Sigmoid colon (tissue), 4 donors: ENCODE results near the gene CLMN.

ENCODE experiments used
- POLR2A ChIP-seq, 2 donors: fragments of 450-650 bp; IDR thresholded peaks; one replicate each; pipeline ENCODE4 v1.6.1; 2016; ENCODE audit warnings: antibody characterized with exemption in 2 of 2, mild to moderate bottlenecking in 2 of 2, moderate library complexity in 2 of 2
- POLR2AphosphoS5 ChIP-seq, 4 donors: sonication (generic); formaldehyde crosslinking; IDR thresholded peaks; one replicate each; pipeline ENCODE4 v1.6.1; 2017; ENCODE audit warnings: antibody characterized with exemption in 4 of 4
- TF ChIP-seq, protein P1 (sequence below), 4 experiments: fragments of 450-650 bp in 3 of 4; fragments of 200-600 bp in 1 of 4; IDR thresholded peaks; one replicate each; pipeline ENCODE4 v1.5.1; 2016 to 2019; ENCODE audit warnings: antibody characterized with exemption in 4 of 4, mild to moderate bottlenecking in 3 of 4, moderate library complexity in 2 of 4

DNA sequence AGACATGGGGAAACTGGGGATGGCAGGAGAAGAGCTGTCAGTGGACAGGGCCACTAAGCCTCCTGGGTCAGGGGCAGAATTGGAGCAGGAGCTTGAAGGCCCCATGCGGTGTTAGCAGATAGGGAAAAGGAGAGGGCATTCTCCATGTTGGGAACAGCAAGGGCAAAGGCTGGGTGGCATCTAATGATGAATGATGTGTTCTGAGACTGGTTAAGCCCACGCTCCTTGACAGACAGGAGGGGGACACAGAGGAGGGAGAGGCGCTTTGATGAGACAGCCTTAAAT is 63.0 kb downstream of the CLMN start:
- TF ChIP-seq, protein P1, sequence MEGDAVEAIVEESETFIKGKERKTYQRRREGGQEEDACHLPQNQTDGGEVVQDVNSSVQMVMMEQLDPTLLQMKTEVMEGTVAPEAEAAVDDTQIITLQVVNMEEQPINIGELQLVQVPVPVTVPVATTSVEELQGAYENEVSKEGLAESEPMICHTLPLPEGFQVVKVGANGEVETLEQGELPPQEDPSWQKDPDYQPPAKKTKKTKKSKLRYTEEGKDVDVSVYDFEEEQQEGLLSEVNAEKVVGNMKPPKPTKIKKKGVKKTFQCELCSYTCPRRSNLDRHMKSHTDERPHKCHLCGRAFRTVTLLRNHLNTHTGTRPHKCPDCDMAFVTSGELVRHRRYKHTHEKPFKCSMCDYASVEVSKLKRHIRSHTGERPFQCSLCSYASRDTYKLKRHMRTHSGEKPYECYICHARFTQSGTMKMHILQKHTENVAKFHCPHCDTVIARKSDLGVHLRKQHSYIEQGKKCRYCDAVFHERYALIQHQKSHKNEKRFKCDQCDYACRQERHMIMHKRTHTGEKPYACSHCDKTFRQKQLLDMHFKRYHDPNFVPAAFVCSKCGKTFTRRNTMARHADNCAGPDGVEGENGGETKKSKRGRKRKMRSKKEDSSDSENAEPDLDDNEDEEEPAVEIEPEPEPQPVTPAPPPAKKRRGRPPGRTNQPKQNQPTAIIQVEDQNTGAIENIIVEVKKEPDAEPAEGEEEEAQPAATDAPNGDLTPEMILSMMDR (IDR thresholded peaks at IDR 0.05), result no peak
- TF ChIP-seq POLR2AphosphoS5 (IDR thresholded peaks at IDR 0.05) (no peak), POLR2A (IDR thresholded peaks at IDR 0.05) (no peak)
